ENCODE results near the gene COPZ2.
A peak's percentile ranks its signal among the peaks of the same experiment; 100 is the strongest.
"Not testable (repeated sequence)": the region's sequence is repeated elsewhere in the genome, so short reads cannot be mapped to it uniquely, and the experiment has no call there.

The COPZ2 gene, protein sequence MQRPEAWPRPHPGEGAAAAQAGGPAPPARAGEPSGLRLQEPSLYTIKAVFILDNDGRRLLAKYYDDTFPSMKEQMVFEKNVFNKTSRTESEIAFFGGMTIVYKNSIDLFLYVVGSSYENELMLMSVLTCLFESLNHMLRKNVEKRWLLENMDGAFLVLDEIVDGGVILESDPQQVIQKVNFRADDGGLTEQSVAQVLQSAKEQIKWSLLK

GRCh38 chr17:48037036-48037837 lies at the start of gene COPZ2:
Gene COPZ2 (minus strand): TSS chr17:48037797. CDS start chr17:48037777, 20 bp downstream.
- H3K4me1 Mint-ChIP-seq: peaks cover 14% of the 10 kb centered on the region
- ATAC-seq: peak; percentile 83
- peak; percentile 72 for DNase-seq

GRCh38 chr17:48084932-48085331 lies 47.3 kb upstream of the COPZ2 start:
- Mint-ChIP-seq H3K9me3 (no peaks in the 10 kb centered on the region), H3K4me3 (no peak overlapping the region), H3K27me3 (no peaks in the 10 kb centered on the region), H3K36me3 (ENCODE audit: low read depth) (no peaks in the 10 kb centered on the region), H3K27ac (no peak overlapping the region), H3K4me1 (peaks cover 4% of the 10 kb centered on the region)
- DNase-seq: no peak
- no peak for ATAC-seq

More at GRCh38 chr17:48037036-48037837, at the start of gene COPZ2:
- Mint-ChIP-seq H3K9me3 (no peaks in the 10 kb centered on the region), H3K27me3 (peaks cover 21% of the 10 kb centered on the region), H3K36me3 (ENCODE audit: low read depth) (no peaks in the 10 kb centered on the region), H3K4me3 (peak within 1 kb of the TSS; percentile 76), H3K27ac (peak within 1 kb of the TSS; percentile 75)

GRCh38 chr17:48081858-48082257 lies 44.3 kb upstream of the COPZ2 start:
- H3K9me3 Mint-ChIP-seq: no peaks in the 10 kb centered on the region
- H3K27ac Mint-ChIP-seq: no peak overlapping the region
- H3K27me3 Mint-ChIP-seq: no peaks in the 10 kb centered on the region
- peaks cover 4% of the 10 kb centered on the region for H3K4me1 Mint-ChIP-seq
- ATAC-seq: no peak
- no peak for DNase-seq
- H3K36me3 Mint-ChIP-seq (ENCODE audit: low read depth): no peaks in the 10 kb centered on the region
- no peak overlapping the region for H3K4me3 Mint-ChIP-seq

- not testable (repeated sequence) for H3K27ac Mint-ChIP-seq, DNase-seq, H3K9me3 Mint-ChIP-seq, ATAC-seq, H3K4me1 Mint-ChIP-seq, H3K4me3 Mint-ChIP-seq, H3K27me3 Mint-ChIP-seq
- H3K36me3 Mint-ChIP-seq (ENCODE audit: low read depth): peaks cover 13% of the 10 kb centered on the region
Measured at GRCh38 chr17:48077152-48077551, 39.6 kb upstream of the COPZ2 start.

DNA sequence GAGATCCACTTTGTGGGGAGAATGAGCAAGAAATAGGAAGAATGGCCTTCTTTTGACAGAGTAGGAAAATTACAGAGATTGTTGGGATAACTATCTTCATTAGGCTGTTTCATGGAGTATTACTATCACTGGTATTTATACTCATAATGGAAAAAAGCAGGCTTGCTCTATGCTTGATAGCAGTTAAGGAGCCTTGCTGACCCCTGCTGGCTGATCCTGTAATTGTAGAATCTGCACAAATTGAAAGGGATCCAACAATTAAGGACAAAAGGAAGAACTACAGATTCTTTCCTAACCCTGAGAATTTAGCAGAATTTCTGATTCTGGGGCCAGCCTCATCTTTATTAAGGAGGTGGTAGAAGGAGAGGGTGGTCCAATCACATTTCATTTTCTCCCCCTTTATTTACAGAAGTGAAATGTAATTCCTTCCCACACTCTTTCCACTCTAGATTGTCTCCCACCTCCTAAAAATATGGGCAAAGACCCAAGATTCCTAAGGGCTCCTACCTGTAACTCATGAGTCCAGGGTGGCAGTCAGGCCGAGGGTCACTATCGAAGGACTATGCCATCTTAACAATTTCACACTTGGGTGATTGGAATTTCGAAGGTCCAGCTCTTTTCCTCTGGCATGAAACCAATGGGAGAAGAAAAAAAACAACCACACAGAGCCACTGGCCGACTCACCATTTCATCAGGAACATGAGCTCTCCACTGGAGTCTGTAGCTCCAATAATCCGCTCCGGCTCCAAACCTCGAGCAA lies 36.9 kb upstream of the COPZ2 start:
- Mint-ChIP-seq H3K4me1 (no peaks in the 10 kb centered on the region), H3K36me3 (ENCODE audit: low read depth) (peaks cover 19% of the 10 kb centered on the region), H3K9me3 (no peaks in the 10 kb centered on the region), H3K27me3 (no peaks in the 10 kb centered on the region), H3K4me3 (no peak overlapping the region), H3K27ac (no peak overlapping the region)
- DNase-seq (peak; percentile 79), ATAC-seq (no peak)

- ATAC-seq, H3K27me3 Mint-ChIP-seq, DNase-seq, H3K9me3 Mint-ChIP-seq, H3K4me3 Mint-ChIP-seq, H3K4me1 Mint-ChIP-seq, H3K27ac Mint-ChIP-seq: not testable (repeated sequence)
- peaks cover 21% of the 10 kb centered on the region for H3K36me3 Mint-ChIP-seq (ENCODE audit: low read depth)
Measured at GRCh38 chr17:48073566-48074094, 36.0 kb upstream of the COPZ2 start.

DNA sequence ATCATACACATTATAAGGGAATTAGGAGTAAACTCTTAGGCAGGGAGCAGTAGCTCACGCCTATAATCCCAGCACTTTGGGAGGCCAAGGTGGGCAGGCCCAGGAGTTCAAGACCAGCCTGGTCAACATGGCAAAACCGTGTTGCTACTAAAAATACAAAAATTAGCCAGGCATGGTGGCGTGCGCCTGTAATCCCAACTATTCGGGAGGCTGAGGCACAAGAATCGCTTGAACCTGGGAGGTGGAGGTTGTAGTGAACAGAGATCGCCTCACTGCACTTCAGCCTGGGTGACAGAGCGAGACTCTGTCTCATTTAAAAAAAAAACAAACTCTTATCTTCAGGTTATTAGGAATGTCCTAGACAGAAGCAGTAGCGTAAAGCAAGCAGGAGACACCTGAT lies 35.2 kb upstream of the COPZ2 start:
- H3K36me3 Mint-ChIP-seq (ENCODE audit: low read depth): peaks cover 25% of the 10 kb centered on the region
- H3K27me3 Mint-ChIP-seq, H3K27ac Mint-ChIP-seq, H3K9me3 Mint-ChIP-seq, ATAC-seq, DNase-seq, H3K4me1 Mint-ChIP-seq, H3K4me3 Mint-ChIP-seq: not testable (repeated sequence)

GRCh38 chr17:48071654-48072053 lies 34.1 kb upstream of the COPZ2 start:
- ATAC-seq (no peak), DNase-seq (no peak)
- H3K9me3 Mint-ChIP-seq: no peaks in the 10 kb centered on the region
- no peak overlapping the region for H3K4me3 Mint-ChIP-seq
- H3K36me3 Mint-ChIP-seq (ENCODE audit: low read depth): peaks cover 30% of the 10 kb centered on the region
- no peaks in the 10 kb centered on the region for H3K4me1 Mint-ChIP-seq
- no peak overlapping the region for H3K27ac Mint-ChIP-seq
- no peaks in the 10 kb centered on the region for H3K27me3 Mint-ChIP-seq

DNA sequence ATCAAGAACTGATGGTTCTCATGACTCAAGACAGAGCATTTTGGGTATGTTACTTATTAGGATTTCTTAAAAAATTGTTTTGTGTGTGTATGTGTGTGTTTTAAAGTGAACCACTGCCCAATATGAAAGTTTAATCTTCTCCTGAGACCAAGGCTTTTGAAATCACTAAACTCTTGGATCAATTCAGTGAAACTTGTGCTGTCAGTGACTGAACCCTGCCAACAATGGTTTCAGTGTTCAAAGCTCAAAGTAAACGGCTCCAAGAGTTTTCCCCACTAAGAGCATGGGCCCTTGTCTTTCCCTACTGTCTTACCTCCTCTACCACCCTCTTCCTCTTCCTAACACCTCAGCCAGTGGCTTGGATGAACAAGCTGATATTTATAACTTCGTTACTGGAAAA lies 32.6 kb upstream of the COPZ2 start:
- Mint-ChIP-seq H3K36me3 (ENCODE audit: low read depth) (peaks cover 35% of the 10 kb centered on the region), H3K4me3 (no peak overlapping the region), H3K4me1 (no peaks in the 10 kb centered on the region), H3K27ac (no peak overlapping the region), H3K27me3 (no peaks in the 10 kb centered on the region), H3K9me3 (no peaks in the 10 kb centered on the region)
- DNase-seq (no peak), ATAC-seq (no peak)

- DNase-seq (no peak), ATAC-seq (peak; percentile 69)
- Mint-ChIP-seq H3K4me1 (no peaks in the 10 kb centered on the region), H3K27me3 (no peaks in the 10 kb centered on the region), H3K9me3 (no peaks in the 10 kb centered on the region), H3K36me3 (ENCODE audit: low read depth) (peaks cover 39% of the 10 kb centered on the region), H3K4me3 (no peak overlapping the region), H3K27ac (no peak overlapping the region)
Measured at GRCh38 chr17:48068491-48068961, 30.9 kb upstream of the COPZ2 start.

- not testable (repeated sequence) for H3K9me3 Mint-ChIP-seq, H3K27me3 Mint-ChIP-seq, ATAC-seq, DNase-seq, H3K4me3 Mint-ChIP-seq, H3K27ac Mint-ChIP-seq, H3K4me1 Mint-ChIP-seq
- peaks cover 36% of the 10 kb centered on the region for H3K36me3 Mint-ChIP-seq (ENCODE audit: low read depth)
Measured at GRCh38 chr17:48067808-48068207, 30.2 kb upstream of the COPZ2 start.

- DNase-seq: no peak
- H3K27ac Mint-ChIP-seq: no peak overlapping the region
- no peak for ATAC-seq
- H3K36me3 Mint-ChIP-seq (ENCODE audit: low read depth): peaks cover 37% of the 10 kb centered on the region
- no peaks in the 10 kb centered on the region for H3K4me1 Mint-ChIP-seq
- no peaks in the 10 kb centered on the region for H3K27me3 Mint-ChIP-seq
- H3K4me3 Mint-ChIP-seq: no peak overlapping the region
- H3K9me3 Mint-ChIP-seq: no peaks in the 10 kb centered on the region
Measured at GRCh38 chr17:48067245-48067644, 29.6 kb upstream of the COPZ2 start.

DNA sequence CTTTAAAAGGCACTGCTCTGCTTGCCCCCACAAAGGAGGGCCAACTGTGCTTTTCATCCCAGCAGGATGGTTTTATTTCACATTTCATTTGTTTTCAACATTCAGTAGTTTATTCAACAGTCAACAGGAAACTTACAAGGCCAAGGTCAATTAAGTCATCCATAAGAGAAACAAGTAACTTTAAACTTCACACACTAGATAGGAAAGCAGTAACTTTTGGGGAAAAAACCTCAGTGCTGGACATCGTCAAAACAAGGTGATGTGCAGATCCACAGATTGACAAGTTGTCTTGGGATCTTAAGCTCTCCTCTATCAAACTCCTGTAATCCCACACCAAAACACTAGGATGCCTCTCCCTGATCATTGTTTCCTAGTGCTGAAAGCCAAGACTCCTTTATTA lies 29.1 kb upstream of the COPZ2 start:
- Mint-ChIP-seq H3K27ac (no peak overlapping the region), H3K4me1 (no peaks in the 10 kb centered on the region)

DNA sequence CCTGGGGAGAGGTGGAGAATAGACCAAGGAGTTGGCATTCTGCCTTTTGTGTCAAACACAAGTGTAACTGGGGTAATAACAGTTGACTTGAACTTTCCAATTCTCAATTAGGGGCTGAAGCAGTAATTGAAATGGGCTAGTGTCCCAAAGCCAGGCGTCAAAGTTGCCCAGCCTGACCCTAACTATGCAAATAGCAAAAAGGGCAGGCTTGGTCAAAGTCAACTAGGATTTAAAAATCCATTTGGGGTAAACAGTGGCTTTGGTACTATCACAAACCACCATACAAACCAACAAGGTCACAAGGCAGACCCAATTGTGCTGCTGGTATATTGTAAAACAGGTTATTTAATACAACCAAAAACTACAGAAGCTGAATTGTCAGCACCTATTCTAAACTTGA lies 28.6 kb upstream of the COPZ2 start:
- no peak overlapping the region for H3K27ac Mint-ChIP-seq
- no peak overlapping the region for H3K4me3 Mint-ChIP-seq

More for the DNA sequence above, 29.1 kb upstream of the COPZ2 start:
- H3K27me3 Mint-ChIP-seq: no peaks in the 10 kb centered on the region
- ATAC-seq (no peak), DNase-seq (no peak)
- no peak overlapping the region for H3K4me3 Mint-ChIP-seq
- H3K9me3 Mint-ChIP-seq: no peaks in the 10 kb centered on the region
- peaks cover 39% of the 10 kb centered on the region for H3K36me3 Mint-ChIP-seq (ENCODE audit: low read depth)

More for the DNA sequence above, 28.6 kb upstream of the COPZ2 start:
- no peak for DNase-seq
- Mint-ChIP-seq H3K27me3 (no peaks in the 10 kb centered on the region), H3K36me3 (ENCODE audit: low read depth) (peaks cover 42% of the 10 kb centered on the region), H3K9me3 (no peaks in the 10 kb centered on the region), H3K4me1 (no peaks in the 10 kb centered on the region)
- ATAC-seq: no peak
